ENCODE results near the gene ZZZ3.

Gene ZZZ3

DNA sequence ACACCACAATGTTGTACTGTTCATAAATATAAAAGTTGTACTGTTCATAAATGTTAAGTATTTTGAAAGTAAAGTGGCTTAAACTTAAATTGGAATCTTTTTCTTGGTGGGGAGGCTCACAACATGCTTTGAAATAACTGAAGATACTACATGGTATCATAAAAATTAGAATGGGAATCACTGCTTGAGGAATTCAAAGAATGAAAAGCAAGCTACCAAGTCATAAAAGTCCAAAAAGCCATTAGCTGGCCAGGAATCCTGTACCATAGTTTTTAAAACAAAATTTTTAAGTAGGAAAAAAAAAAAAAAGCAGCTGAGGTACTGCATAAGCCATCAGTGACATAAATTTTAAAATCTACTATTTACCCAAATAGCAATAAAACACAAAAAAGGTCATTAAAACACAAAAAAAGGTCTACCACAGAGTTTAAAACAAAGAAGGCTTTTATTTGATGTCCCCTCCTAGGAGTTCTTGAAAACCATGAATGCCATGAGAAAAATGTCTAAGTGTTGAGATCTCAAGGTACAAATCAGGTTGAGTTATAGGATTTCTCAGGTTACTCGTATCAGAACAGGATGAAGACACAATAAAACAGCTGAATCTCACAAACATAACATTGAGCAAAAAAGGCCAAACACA lies 8.6 kb downstream of the ZZZ3 start:
- TF ChIP-seq, protein P1, sequence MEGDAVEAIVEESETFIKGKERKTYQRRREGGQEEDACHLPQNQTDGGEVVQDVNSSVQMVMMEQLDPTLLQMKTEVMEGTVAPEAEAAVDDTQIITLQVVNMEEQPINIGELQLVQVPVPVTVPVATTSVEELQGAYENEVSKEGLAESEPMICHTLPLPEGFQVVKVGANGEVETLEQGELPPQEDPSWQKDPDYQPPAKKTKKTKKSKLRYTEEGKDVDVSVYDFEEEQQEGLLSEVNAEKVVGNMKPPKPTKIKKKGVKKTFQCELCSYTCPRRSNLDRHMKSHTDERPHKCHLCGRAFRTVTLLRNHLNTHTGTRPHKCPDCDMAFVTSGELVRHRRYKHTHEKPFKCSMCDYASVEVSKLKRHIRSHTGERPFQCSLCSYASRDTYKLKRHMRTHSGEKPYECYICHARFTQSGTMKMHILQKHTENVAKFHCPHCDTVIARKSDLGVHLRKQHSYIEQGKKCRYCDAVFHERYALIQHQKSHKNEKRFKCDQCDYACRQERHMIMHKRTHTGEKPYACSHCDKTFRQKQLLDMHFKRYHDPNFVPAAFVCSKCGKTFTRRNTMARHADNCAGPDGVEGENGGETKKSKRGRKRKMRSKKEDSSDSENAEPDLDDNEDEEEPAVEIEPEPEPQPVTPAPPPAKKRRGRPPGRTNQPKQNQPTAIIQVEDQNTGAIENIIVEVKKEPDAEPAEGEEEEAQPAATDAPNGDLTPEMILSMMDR (IDR thresholded peaks at IDR 0.05), result no peak
- DNase-seq, result no peak
- H3K4me3 Mint-ChIP-seq, result no peak overlapping the region
- peak overlapping the region; percentile 90 for H3K27ac Mint-ChIP-seq
- H3K4me1 Mint-ChIP-seq, result peaks cover 34% of the 10 kb centered on the region
- no peaks in the 10 kb centered on the region for H3K27me3 Mint-ChIP-seq (ENCODE audit: low read depth, poor library complexity)
- H3K36me3 Mint-ChIP-seq (ENCODE audit: low read depth), result peaks cover 6% of the 10 kb centered on the region
- no peaks in the 10 kb centered on the region for H3K9me3 Mint-ChIP-seq

DNA sequence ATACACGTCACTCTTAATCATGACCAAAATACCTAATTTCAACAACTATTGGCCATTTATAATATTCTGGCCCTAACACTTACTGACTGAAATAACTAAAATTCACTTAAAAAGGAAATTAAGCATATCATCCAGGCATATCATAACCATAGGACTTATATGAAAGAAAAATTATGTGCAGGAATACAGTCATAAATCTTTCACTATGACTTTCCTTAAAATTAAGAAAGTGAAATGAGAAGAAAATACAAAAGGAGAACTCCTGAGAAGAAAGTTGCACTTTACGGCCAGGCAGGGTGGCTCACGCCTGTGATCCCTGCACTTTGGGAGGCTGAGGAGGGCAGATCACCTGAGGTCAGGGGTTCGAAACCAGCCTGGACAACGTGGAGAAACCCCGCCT lies 9.4 kb downstream of the ZZZ3 start:
- no peak for DNase-seq
- H3K27me3 Mint-ChIP-seq (ENCODE audit: low read depth, poor library complexity), result no peaks in the 10 kb centered on the region
- peaks cover 34% of the 10 kb centered on the region for H3K4me1 Mint-ChIP-seq
- H3K36me3 Mint-ChIP-seq (ENCODE audit: low read depth), result peaks cover 6% of the 10 kb centered on the region
- H3K4me3 Mint-ChIP-seq, result no peak overlapping the region
- no peaks in the 10 kb centered on the region for H3K9me3 Mint-ChIP-seq
- H3K27ac Mint-ChIP-seq, result peak overlapping the region; percentile 88
- TF ChIP-seq, protein P1 (IDR thresholded peaks at IDR 0.05), result no peak

DNA sequence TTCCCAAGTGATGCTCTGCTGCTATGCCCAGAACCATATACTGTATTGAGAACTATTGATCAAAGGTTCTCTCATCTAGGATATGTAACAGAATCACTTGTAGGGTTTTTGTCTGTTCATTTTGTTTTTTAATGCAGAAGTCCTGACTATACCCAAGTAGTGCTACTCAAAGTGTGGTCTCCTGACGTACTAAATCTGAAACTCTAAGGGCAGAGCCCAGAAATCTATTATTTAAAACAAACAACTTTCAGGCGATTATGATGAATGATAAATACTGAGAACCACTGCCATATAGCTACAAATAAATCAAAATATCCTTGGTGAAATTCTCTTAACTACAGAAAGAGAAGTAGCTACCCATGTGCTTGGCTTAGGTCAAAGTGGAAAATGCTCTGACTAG lies 10.1 kb downstream of the ZZZ3 start:
- Mint-ChIP-seq H3K9me3 (no peaks in the 10 kb centered on the region), H3K36me3 (ENCODE audit: low read depth) (peaks cover 6% of the 10 kb centered on the region), H3K27ac (no peak overlapping the region), H3K27me3 (ENCODE audit: low read depth, poor library complexity) (no peaks in the 10 kb centered on the region), H3K4me1 (peaks cover 34% of the 10 kb centered on the region), H3K4me3 (no peak overlapping the region)
- TF ChIP-seq, protein P1 (IDR thresholded peaks at IDR 0.05), result no peak
- no peak for DNase-seq

DNA sequence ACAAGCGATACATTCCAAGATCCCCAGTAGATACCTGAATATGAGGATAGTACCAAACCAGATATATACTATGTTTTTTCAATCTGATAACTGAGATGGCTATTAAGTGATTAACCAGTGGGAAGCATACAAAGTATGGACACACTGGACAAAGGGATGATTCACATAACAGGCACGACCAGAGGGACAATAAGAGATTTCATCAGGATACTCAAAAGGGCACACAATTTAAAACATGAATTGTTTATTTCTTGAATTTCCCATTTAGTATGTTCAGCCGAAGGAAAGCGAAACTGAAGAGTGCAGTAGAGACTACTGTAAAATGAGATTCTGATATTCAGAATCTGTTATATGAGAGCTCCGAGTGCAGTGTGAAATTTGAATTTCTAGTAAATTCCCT lies 10.6 kb downstream of the ZZZ3 start:
- Mint-ChIP-seq H3K4me3 (no peak overlapping the region), H3K27ac (no peak overlapping the region), H3K9me3 (no peaks in the 10 kb centered on the region), H3K27me3 (ENCODE audit: low read depth, poor library complexity) (no peaks in the 10 kb centered on the region), H3K4me1 (peaks cover 34% of the 10 kb centered on the region), H3K36me3 (ENCODE audit: low read depth) (peaks cover 6% of the 10 kb centered on the region)
- TF ChIP-seq, protein P1 (IDR thresholded peaks at IDR 0.05), result no peak
- no peak for DNase-seq

DNA sequence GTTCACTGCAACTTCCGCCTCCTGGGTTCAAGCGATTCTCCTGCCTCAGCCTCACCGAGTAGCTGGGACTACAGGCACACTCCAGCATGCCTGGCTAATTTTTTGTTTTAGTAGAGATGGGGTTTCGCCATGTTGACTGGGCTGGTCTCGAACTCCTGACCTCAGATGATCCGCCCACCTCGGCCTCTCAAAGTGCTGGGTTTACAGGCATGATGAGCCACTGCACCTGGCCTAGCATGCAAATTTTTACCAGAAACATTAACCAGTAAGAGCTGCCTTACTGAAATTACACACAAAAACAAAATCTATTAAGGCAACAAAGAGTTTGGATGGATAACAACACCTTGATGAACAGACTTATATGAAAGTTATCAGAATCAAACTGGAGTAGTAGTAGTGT lies 12.1 kb downstream of the ZZZ3 start:
- Mint-ChIP-seq H3K9me3 (no peaks in the 10 kb centered on the region), H3K4me3 (no peak overlapping the region), H3K27ac (peak overlapping the region; percentile 69), H3K27me3 (ENCODE audit: low read depth, poor library complexity) (no peaks in the 10 kb centered on the region), H3K4me1 (peaks cover 29% of the 10 kb centered on the region), H3K36me3 (ENCODE audit: low read depth) (no peaks in the 10 kb centered on the region)
- DNase-seq, result no peak
- TF ChIP-seq, protein P1 (IDR thresholded peaks at IDR 0.05), result no peak

DNA sequence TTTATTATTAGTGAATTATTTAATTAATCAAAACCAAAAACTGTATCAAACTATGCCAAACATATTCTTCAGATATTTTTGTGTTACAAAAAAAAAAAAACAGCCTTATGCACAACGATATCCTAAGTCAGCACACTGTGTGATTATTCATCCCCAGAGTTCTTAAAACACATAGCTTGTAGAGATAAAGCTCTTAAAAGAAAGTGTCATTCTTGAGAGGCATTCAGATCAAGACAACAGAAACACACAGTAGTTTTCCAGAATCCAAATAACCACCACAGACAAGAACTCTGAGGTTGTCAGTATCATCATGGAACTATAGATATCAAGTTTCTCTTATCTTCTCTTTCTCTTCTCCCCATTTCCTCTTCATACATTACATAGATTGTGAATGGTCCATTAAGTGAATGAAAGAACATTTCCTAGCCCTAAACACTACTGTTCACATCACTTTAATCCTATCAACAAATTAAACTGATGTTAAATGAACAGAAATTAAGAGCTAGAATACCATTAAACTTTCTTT lies 13.5 kb downstream of the ZZZ3 start:
- TF ChIP-seq, protein P1 (IDR thresholded peaks at IDR 0.05), result no peak
- Mint-ChIP-seq H3K9me3 (no peaks in the 10 kb centered on the region), H3K4me3 (no peak overlapping the region), H3K36me3 (ENCODE audit: low read depth) (peaks cover 4% of the 10 kb centered on the region), H3K27me3 (ENCODE audit: low read depth, poor library complexity) (no peaks in the 10 kb centered on the region), H3K27ac (no peak overlapping the region), H3K4me1 (peaks cover 22% of the 10 kb centered on the region)
- no peak for DNase-seq

Measured in nephron progenitor cell (in vitro differentiated cells).